NB4 (cell line): ENCODE data around the gene DCAF11.

ENCODE experiments used
- DNase-seq: peaks from one replicate; pipeline ENCODE4 v3.0.0; 2010; ENCODE audit warnings: low read depth
- H3K4me3 ChIP-seq: one replicate; pipeline ENCODE4 v1.5.1; 2011; ENCODE audit warnings: mild to moderate bottlenecking, low read depth, low read length, moderate library complexity
- CTCF ChIP-seq: IDR thresholded peaks from one replicate; pipeline ENCODE4 v1.5.1; 2012; ENCODE audit warnings: low read depth, low read length
- MAX ChIP-seq: IDR thresholded peaks from 2 replicates; pipeline ENCODE4 v1.6.1; 2011; ENCODE audit warnings: low read depth, low read length
- MYC ChIP-seq: IDR thresholded peaks from 2 replicates; pipeline ENCODE4 v1.6.1; 2011; ENCODE audit warnings: low read depth, low read length
- POLR2A ChIP-seq: IDR thresholded peaks from 2 replicates; pipeline ENCODE4 v1.6.1; 2011; ENCODE audit warnings: mild to moderate bottlenecking; ENCODE audit not compliant: insufficient read length; ENCODE audit errors: extremely low read depth

DCAF11 gene

GRCh38 chr14:24141097-24141880 is 26.7 kb downstream of the DCAF11 start, which contains the start of gene EMC9:
Gene EMC9 (minus strand): TSS chr14:24141591. CDS start chr14:24141304, 287 bp downstream.
- peak within 1 kb of the TSS; percentile 86 for H3K4me3 ChIP-seq
- TF ChIP-seq POLR2A = peak; percentile 74
- TF ChIP-seq CTCF = no peak
- TF ChIP-seq MYC = peak; percentile 60; the same call in 1 of the 2 replicates
- peak; percentile 96 for TF ChIP-seq MAX
- DNase-seq = peak; percentile 99

GRCh38 chr14:24143511-24143910 is 28.9 kb downstream of the DCAF11 start:
- TF ChIP-seq MAX (no peak), CTCF (no peak), POLR2A (no peak), MYC (no peak)
- peak; percentile 83 for DNase-seq
- no peak overlapping the region for H3K4me3 ChIP-seq

- no peak overlapping the region for H3K4me3 ChIP-seq
- TF ChIP-seq MAX = no peak
- no peak for TF ChIP-seq MYC
- TF ChIP-seq POLR2A = no peak
- no peak for TF ChIP-seq CTCF
- DNase-seq = no peak
Measured at GRCh38 chr14:24144451-24144850, 29.9 kb downstream of the DCAF11 start.

GRCh38 chr14:24145219-24145618 is 30.6 kb downstream of the DCAF11 start:
- H3K4me3 ChIP-seq = peak overlapping the region; percentile 99
- DNase-seq = no peak
- TF ChIP-seq CTCF (no peak), MYC (no peak), MAX (no peak), POLR2A (no peak)

- TF ChIP-seq POLR2A (no peak), MAX (no peak), CTCF (no peak), MYC (no peak)
- peak; percentile 33 for DNase-seq
- H3K4me3 ChIP-seq = peak overlapping the region; percentile 99
Measured at GRCh38 chr14:24145690-24146452, 31.3 kb downstream of the DCAF11 start.
